ENCODE data around the gene RFX3.
"Not testable (repeated sequence)": the region's sequence is repeated elsewhere in the genome, so short reads cannot be mapped to it uniquely, and the experiment has no call there.

RFX3 gene

DNA sequence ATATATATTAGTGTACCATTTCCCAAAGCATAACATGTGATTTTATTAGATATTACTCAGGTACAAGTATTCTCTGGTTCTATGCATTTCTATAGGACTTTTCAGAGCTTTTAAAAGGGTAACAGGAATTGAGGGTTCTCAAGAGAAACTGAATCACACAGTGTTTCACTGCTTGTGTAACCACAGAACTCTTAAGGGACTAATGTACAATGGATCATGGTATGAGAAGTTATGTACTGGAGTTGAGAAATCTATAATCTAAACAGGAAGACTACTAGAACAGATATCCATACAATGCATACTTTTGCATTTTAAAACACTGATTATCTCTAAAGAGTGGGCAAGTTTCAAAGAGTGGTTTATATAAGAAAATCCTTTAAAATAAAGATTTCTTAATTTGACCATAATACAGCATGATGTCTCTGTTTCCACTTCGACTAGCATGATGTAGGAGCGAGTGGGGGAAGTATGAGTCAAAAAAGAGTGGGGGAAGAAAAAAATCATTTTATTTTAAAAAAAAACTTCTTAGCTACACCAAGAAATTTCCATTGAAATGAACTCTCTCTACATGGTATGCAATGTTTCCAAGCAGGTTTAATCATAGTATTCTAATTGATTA lies 183.5 kb downstream of the RFX3 start:
- DNase-seq: no peak

DNA sequence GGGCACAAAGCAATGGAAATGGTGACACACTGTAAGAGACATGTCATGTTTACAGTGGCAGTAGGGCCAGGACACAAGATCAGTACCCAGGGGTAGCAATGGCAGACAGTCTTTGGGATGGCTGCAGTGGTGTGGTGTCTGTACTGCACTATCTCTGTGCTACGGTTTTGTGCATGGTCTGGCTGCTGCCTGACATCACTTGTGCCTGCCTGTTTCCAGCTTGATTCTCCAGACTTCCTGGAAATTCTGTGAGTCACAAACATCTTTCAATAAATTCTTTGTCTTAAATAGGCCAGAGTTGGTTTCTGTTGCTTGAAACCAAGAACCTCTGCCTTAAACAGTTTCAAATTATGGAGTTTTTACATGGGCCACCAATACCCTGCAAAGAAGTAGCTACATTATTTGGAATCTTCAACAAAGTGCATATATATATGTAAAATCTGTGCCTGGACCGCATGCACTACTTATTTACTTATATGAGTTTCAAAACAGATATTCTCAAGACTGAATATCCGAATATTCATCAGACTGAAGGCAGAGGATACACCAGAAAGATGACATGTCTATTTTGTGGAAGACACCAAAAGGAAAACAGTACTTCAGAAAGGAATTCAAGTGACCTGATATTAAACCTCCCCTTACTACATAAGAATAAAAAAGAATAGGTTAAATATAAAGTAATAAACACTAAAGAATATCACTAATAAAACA lies 188.1 kb downstream of the RFX3 start:
- no peak for DNase-seq

- no peak for DNase-seq
These were observed 188.8 kb downstream of the RFX3 start for GRCh38 chr9:3336951-3337350.

DNA sequence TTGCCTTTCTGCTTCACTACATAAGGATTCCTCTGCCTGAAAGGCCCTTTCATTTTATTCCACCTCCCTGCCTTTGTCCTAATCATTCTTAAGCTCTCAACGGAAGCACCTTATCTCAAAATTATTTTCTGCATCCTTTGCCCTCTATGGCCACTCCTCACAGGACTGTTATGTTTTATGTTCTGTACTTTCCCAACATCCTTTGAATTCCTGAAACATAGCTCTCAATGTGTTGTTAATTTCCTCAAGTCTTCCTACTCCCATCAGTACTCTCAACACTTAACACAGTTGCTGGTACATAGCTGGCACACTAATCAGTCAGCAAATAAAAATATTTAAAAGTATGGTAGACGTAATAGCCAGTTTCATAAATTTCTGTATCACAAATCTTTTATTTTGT lies 193.0 kb downstream of the RFX3 start:
- no peak for DNase-seq

DNA sequence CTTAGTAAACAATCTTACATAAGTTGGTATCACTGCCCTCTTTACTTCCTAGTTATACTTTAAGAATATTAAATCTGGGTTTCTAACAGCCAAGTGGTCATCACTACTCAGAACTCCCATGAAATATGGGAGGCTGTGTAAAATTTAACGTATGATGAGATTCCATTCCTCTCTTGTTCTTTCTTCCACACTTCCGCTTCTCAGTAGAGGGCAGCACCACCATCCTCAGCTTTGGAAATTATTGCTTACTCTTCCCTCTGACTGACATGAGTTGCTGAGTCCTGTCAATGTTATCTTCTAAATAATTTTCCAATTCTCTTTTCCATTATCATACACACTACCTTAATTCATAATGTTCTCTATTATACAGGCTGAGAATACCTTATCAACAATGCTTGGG lies 194.0 kb downstream of the RFX3 start:
- DNase-seq: peak; percentile 10

GRCh38 chr9:3330792-3331420 lies 194.9 kb downstream of the RFX3 start:
- no peak for DNase-seq

DNA sequence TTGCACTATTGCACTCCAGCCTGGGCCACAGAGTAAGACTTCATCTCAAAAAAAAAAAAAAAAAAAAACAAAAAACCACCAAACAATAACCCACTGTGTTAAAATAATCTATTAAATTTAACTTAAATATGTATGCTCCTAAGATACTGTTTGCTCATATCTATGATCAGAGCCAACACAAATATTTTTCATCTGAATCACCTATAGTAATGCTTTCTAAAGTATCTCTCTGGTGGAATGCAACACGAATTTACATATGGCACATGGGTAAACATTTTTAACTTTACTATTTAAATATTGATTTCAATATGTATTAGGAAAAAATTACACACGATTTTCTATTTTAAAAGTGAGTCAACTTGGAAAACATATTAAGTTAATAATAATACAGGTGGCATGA lies 196.4 kb downstream of the RFX3 start:
- no peak for DNase-seq

DNA sequence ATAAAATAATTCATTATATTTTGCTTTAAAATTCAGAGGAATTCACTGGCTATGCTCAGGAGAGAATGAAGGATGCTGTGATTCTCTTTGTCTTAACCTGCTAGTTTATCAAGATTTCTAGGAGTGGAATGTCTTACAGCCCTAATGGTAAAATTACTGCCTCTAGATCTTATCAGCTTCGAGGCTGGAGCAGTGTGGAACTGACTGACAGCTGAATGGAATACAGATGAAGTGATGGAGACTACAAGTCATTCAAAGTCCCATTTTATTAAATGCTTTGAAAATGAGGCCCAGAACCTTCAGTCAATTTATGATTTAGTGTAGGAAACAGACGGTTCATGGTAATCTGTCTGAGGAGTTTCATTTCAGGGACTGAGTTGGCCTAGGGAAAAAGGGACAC lies 202.1 kb downstream of the RFX3 start:
- no peak for DNase-seq

- no peak for DNase-seq
These were observed 204.6 kb downstream of the RFX3 start for GRCh38 chr9:3321186-3321585.

- DNase-seq: not testable (repeated sequence)
These were observed 213.2 kb downstream of the RFX3 start for GRCh38 chr9:3312595-3312994.

DNA sequence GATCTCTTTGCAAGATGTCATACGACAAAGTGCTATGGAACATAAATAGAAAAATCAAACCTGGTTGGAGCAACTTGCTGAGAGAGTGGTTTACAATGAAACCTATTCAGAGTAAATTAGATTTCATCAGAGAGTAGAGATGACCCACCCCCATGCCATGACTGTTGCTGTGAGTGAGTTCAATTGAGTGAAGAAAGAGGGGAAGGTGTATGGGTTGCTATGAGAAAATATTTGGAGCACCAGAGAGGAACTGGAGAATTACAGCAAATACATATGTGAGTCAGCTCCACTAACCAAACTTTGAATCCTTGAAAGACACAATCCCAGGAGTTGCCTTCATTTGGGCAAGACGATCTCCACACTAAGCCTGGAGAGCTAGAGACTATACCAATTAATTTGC lies 217.2 kb downstream of the RFX3 start:
- no peak for DNase-seq

DNA sequence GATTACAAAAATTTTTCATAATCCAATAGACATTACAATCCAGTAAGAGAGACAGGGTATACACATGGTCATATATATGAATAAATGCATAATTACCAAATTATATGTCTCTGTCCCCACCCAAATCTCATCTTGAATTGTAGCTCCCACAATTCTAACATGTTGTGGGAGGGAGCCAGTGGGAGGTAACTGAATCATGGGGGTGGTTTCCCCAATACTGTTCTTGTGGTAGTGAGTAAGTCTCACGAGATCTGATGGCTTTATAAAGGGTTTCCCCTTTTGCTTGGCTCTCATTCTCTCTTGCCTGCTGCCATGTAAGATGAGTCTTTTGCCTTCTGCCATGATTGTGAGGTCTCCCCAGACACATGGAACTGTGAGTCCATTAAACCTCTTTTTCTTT lies 221.4 kb downstream of the RFX3 start:
- DNase-seq: not testable (repeated sequence)

DNA sequence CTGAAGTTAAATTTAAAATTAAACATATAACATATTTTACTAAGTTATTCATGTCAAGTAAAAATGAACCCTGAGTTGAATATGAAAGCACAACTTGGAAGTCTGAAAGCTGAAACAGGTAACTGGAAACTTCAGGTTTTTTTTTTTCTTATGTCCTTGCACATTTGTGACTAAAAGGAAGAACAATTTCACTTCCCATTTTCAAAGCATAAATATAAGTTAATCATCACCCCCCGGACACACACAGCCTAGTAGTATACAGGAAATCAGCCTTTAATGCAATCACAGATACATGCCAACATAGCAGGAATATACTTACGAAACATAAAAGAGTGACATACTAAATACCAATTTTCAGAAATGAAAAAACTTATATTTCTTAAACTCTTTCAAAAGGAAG lies 225.9 kb downstream of the RFX3 start:
- no peak for DNase-seq

- DNase-seq: no peak
These were observed 229.3 kb downstream of the RFX3 start for GRCh38 chr9:3296536-3296935.

DNA sequence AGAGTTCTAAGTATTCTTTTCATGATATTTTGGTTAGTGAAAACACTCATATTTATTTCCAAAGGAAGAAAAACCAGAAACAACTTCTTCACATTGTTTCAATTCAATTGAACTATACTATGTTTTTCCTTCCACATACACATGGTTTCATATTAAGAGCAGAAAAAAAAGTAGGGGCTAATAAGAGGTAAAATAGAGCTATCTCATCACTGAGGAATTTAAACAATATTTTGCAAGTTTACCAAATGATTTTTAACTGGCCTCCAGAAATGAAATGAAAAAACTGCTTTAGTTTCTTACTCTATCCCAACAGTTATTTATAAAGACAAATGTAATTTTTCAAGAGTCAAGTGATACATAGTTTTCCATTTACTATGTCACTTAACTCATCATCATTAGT lies 233.5 kb downstream of the RFX3 start:
- DNase-seq: no peak

DNA sequence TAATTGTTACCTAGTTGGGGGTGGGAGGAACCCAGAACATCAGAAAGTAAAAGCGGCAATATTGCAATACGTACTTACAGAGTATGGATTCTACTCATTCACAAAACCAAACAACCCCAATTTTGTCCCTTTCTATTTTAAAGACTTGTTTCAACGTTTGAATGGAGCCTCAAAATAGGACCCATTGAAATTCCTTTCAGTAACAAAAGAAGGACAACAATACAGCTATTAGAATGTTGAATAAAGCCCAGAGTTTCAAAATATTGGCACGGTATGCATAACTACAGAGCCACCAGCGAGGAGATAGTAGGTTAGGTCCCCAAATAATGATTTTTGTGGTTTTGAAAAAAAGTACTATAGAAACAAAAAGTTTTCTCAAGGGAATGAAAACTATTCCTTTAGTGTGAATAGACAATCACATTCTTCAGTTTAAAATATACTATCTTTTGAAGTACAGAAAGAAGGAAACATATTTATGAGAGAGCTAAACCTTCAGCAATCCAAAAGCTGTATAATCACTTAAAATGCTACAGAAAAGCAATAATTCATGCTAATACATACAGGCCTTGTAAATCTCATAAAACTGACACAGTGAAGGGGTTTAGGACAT lies 235.5 kb downstream of the RFX3 start:
- no peak for DNase-seq

DNA sequence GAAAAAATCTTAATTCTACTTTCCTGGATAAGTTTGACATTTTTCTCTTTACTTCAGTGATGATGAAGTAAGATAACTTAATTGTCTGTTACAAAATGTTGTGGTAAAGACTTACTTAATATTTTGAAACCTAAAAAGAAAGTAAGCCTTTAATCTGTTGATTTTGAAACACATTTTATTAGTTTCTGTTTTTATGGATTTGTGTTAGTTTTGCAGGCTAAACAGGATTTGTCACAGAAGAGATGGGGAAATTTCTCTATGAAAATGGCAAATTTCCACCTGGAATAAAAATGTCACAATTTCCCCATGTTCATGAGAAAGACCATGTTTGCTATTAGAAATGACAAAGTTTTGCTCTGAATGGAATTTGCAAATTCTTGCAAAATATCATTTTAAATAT lies 237.1 kb downstream of the RFX3 start:
- DNase-seq: no peak

DNA sequence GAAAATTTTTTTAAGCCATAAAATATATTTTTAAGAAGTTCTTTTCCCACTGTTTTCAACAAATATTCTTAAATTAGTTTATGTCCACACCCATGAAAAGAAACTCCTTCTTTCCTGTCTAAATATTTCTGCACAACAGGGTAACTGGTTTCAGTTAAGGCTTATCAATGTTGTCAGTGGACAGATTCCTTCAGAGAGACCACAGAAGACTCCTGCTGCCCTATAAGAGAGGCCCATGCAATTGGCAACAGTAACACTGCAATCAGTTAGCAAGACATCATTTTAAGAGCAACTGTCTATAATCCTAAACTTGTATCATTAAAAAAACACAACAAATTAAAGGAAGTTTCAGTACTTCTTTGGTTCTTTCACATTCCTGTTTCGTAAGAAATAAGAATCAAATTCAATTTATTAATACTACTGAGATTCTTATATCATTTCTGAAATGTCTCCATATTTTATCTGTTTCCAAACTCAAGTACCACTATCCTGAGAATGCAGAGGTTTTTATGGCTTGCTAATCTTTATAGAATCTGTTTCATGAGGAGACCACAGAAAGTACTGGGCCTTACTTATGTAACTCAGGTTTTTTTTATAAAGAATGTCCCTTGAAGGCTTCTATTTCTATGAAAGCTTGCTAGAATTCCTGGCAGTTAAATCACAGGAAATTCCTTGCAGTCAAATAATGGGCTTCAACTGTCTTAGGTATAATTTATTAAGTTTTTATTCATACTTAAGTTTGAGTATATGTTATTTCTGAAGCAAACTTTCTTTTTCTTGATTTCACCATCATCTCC lies 240.2 kb downstream of the RFX3 start:
- no peak for DNase-seq

GRCh38 chr9:3282365-3282764 lies 243.4 kb downstream of the RFX3 start:
- DNase-seq: no peak

GRCh38 chr9:3281399-3281798 lies 244.4 kb downstream of the RFX3 start:
- DNase-seq: no peak

- DNase-seq: no peak
These were observed 248.6 kb downstream of the RFX3 start for GRCh38 chr9:3277200-3277599.

DNA sequence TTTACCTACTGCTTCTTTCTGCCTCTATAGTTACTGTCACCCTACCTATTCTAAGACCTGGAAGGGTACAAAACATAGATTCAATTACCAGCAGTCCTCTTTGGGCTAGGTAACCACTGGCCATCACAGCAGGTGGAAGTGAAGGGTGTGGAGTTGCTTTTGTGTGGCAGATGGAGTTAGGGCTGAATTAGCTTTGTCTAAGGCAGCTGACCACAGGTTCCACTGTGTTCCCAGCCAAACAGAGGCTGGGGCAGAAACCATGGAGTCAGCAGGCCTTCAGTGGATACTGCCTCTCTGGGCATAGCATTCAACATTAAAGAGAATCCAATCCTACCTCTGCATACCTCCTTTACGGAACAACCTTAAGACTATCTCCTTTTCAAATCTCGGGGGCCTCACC lies 254.2 kb downstream of the RFX3 start:
- no peak for DNase-seq

DNA sequence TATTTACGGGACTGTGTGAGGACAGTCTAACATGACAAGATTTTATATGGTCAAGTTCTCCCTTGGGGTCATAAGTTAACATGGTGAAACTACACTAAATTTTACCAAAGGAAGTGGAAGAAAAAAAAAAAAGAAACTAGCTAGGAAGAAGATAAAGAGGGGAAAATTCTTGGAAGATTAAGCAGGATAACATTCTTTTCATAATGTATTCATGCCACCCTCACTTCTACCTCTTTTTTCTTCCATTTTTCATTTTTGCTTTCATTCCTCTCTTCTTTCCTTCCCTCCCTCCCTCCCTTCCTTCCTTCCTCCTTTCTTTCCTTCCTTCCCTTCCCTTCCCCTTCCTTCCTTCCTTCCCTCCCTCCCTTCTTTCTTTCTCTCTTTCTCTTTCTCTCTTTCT lies 254.6 kb downstream of the RFX3 start:
- DNase-seq: no peak
